Mesenchymal stem cell (in vitro differentiated cells and primary cell): ENCODE results near the gene APOBEC3F.

Source experiments
- DNase-seq: peaks from one replicate; pipeline ENCODE4 v3.0.0-alpha.2; 2013
- H2AFZ ChIP-seq: one replicate; pipeline ENCODE4 v1.6.1; 2013; ENCODE audit warnings: low read depth, mild to moderate bottlenecking, control low read depth, inconsistent platforms, low read length, moderate library complexity
- H2AK5ac ChIP-seq: 2 replicates; pipeline ENCODE4 v1.6.1; 2013; ENCODE audit warnings: low read length, moderate library complexity, mild to moderate bottlenecking, inconsistent platforms; ENCODE audit not compliant: severe bottlenecking
- H2BK120ac ChIP-seq: one replicate; pipeline ENCODE4 v1.6.1; 2013; ENCODE audit warnings: low read depth, mild to moderate bottlenecking, inconsistent platforms, low read length, moderate library complexity
- H2BK12ac ChIP-seq, 2 experiments: one replicate each; pipeline ENCODE4 v1.6.1; 2013; ENCODE audit warnings: inconsistent platforms in 2 of 2, low read length in 2 of 2, mild to moderate bottlenecking in 2 of 2, moderate library complexity in 2 of 2, control low read depth in 1 of 2
- H2BK15ac ChIP-seq: one replicate; pipeline ENCODE4 v1.6.1; 2013; ENCODE audit warnings: mild to moderate bottlenecking, low read depth, inconsistent platforms; ENCODE audit not compliant: poor library complexity, severe bottlenecking
- H2BK5ac ChIP-seq: 2 replicates; pipeline ENCODE4 v1.6.1; 2013; ENCODE audit warnings: low read depth, mild to moderate bottlenecking, low read length, control low read depth, inconsistent platforms; ENCODE audit not compliant: poor library complexity, severe bottlenecking
- H3K14ac ChIP-seq, 2 experiments: one replicate each; pipeline ENCODE4 v1.6.1; 2013; ENCODE audit warnings: inconsistent platforms in 2 of 2, low read length in 2 of 2, control low read depth in 1 of 2, mild to moderate bottlenecking in 1 of 2, moderate library complexity in 1 of 2
- H3K18ac ChIP-seq, 2 experiments: one replicate each; pipeline ENCODE4 v1.6.1; 2013; ENCODE audit warnings: inconsistent platforms in 2 of 2, low read length in 2 of 2, control low read depth in 1 of 2, low read depth in 1 of 2, mild to moderate bottlenecking in 1 of 2
- H3K23ac ChIP-seq, 2 experiments: one replicate each; pipeline ENCODE4 v1.6.1; 2013; ENCODE audit warnings: inconsistent platforms in 2 of 2, low read length in 2 of 2, mild to moderate bottlenecking in 2 of 2, moderate library complexity in 2 of 2, control low read depth in 1 of 2
- H3K27ac ChIP-seq: 2 replicates; pipeline ENCODE4 v1.5.1; 2013; ENCODE audit warnings: mild to moderate bottlenecking, moderate library complexity, low read length, control low read depth, inconsistent platforms; ENCODE audit not compliant: poor library complexity, severe bottlenecking
- H3K27me3 ChIP-seq, 2 experiments: 2 replicates each; pipeline versions ENCODE4 v1.6.1 to v1.7.0; 2013; ENCODE audit warnings: low read length in 2 of 2, mild to moderate bottlenecking in 2 of 2, moderate library complexity in 2 of 2, control low read depth in 1 of 2, inconsistent platforms in 1 of 2; ENCODE audit not compliant: control insufficient read depth in 1 of 2, insufficient read depth in 1 of 2
- H3K36me3 ChIP-seq, 2 experiments: 2 replicates each; pipeline versions ENCODE4 v1.6.1 to v1.7.0; 2013; ENCODE audit warnings: low read length in 2 of 2, control low read depth in 1 of 2, inconsistent platforms in 1 of 2, low read depth in 1 of 2, mild to moderate bottlenecking in 1 of 2; ENCODE audit not compliant: insufficient read depth in 2 of 2, control insufficient read depth in 1 of 2
- H3K4ac ChIP-seq, 2 experiments: one replicate each; pipeline ENCODE4 v1.6.1; 2013; ENCODE audit warnings: inconsistent platforms in 2 of 2, low read length in 2 of 2, mild to moderate bottlenecking in 2 of 2, moderate library complexity in 2 of 2, control low read depth in 1 of 2, low read depth in 1 of 2
- H3K4me1 ChIP-seq: 2 replicates; pipeline ENCODE4 v1.6.1; 2013; ENCODE audit warnings: low read depth, low read length, control low read depth; ENCODE audit not compliant: control insufficient read depth, insufficient read depth
- H3K4me2 ChIP-seq: 2 replicates; pipeline ENCODE4 v1.6.1; 2013; ENCODE audit warnings: low read length, mild to moderate bottlenecking, inconsistent platforms; ENCODE audit not compliant: poor library complexity, severe bottlenecking
- H3K4me3 ChIP-seq, 2 experiments: 2 replicates each; pipeline versions ENCODE4 v1.5.1 to v1.7.0; 2013; ENCODE audit warnings: low read length in 2 of 2, mild to moderate bottlenecking in 2 of 2, control low read depth in 1 of 2, low read depth in 1 of 2; ENCODE audit not compliant: insufficient read depth in 1 of 2
- H3K79me1 ChIP-seq: replicated peaks from 2 replicates; pipeline ENCODE4 v1.6.1; 2013; ENCODE audit warnings: mild to moderate bottlenecking, control low read depth, low read length, inconsistent platforms; ENCODE audit not compliant: poor library complexity, severe bottlenecking
- H3K9ac ChIP-seq: 2 replicates; pipeline ENCODE4 v1.7.0; 2013; ENCODE audit warnings: mild to moderate bottlenecking, low read length, moderate library complexity
- H3K9me3 ChIP-seq: 2 replicates; pipeline ENCODE4 v1.7.0; 2013; ENCODE audit warnings: mild to moderate bottlenecking, low read length; ENCODE audit not compliant: control insufficient read depth
- H4K8ac ChIP-seq: one replicate; pipeline ENCODE4 v1.6.1; 2013; ENCODE audit warnings: inconsistent platforms, mild to moderate bottlenecking, low read length, moderate library complexity
- H4K91ac ChIP-seq: one replicate; pipeline ENCODE4 v1.6.1; 2013; ENCODE audit warnings: mild to moderate bottlenecking, low read length, inconsistent platforms
- WGBS: methylation state at CpG from one replicate; pipeline ENCODE4 v1.1.7; 2013; ENCODE audit warnings: mixed read lengths; 5-methylcytosine and 5-hydroxymethylcytosine counted together

The APOBEC3F gene

GRCh38 chr22:39091126-39092081 is 50.7 kb downstream of the APOBEC3F start:
- Histone ChIP-seq H3K4me1 (no peaks in the 10 kb centered on the region), H3K9me3 (no peaks in the 10 kb centered on the region), H3K4me2 (no peak overlapping the region), H4K91ac (no peak overlapping the region), H2AK5ac (no peak overlapping the region), H3K9ac (no peak overlapping the region), H3K18ac (no peak overlapping the region), H3K4ac (no peak overlapping the region), H3K79me1 (no peaks in the 10 kb centered on the region), H4K8ac (no peak overlapping the region), H2BK5ac (no peak overlapping the region), H3K23ac (no peak overlapping the region), H2AFZ (no peak overlapping the region), H3K27ac (no peak overlapping the region), H3K14ac (no peak overlapping the region), H3K27me3 (peaks cover 19 to 59% of the 10 kb centered on the region in 2 experiments), H2BK12ac (no peak overlapping the region), H2BK120ac (no peak overlapping the region), H3K36me3 (no peaks in the 10 kb centered on the region), H3K4me3 (no peak overlapping the region), H2BK15ac (no peak overlapping the region)
- 85% methylated on average over 23 of the region's 23 CpGs for WGBS
- no peak for DNase-seq

- Histone ChIP-seq H3K27me3 (peaks cover 19 to 59% of the 10 kb centered on the region in 2 experiments), H2BK120ac (no peak overlapping the region), H3K14ac (no peak overlapping the region), H3K18ac (no peak overlapping the region), H3K4me1 (peaks cover 5% of the 10 kb centered on the region), H2BK15ac (no peak overlapping the region), H3K27ac (no peak overlapping the region), H4K8ac (no peak overlapping the region), H2BK12ac (no peak overlapping the region), H2AK5ac (no peak overlapping the region), H3K4me3 (no peak overlapping the region), H4K91ac (no peak overlapping the region), H3K4me2 (no peak overlapping the region), H2BK5ac (no peak overlapping the region), H3K23ac (no peak overlapping the region), H3K4ac (no peak overlapping the region), H3K9me3 (no peaks in the 10 kb centered on the region), H3K79me1 (no peaks in the 10 kb centered on the region), H3K9ac (no peak overlapping the region), H2AFZ (no peak overlapping the region), H3K36me3 (no peaks in the 10 kb centered on the region)
- DNase-seq: no peak
- WGBS: 83% methylated on average over 8 of the region's 8 CpGs
Measured at GRCh38 chr22:39092111-39092862, 51.6 kb downstream of the APOBEC3F start.

- Histone ChIP-seq H3K4me2 (no peak overlapping the region), H2BK12ac (no peak overlapping the region), H3K18ac (no peak overlapping the region), H3K14ac (no peak overlapping the region), H2BK120ac (no peak overlapping the region), H2AFZ (no peak overlapping the region), H4K8ac (no peak overlapping the region), H3K23ac (no peak overlapping the region), H3K4me3 (no peak overlapping the region), H4K91ac (no peak overlapping the region), H2AK5ac (no peak overlapping the region), H3K36me3 (no peaks in the 10 kb centered on the region), H3K27ac (no peak overlapping the region), H3K4ac (no peak overlapping the region), H3K9me3 (no peaks in the 10 kb centered on the region), H2BK5ac (no peak overlapping the region), H3K79me1 (no peaks in the 10 kb centered on the region), H3K4me1 (peaks cover 7% of the 10 kb centered on the region), H2BK15ac (no peak overlapping the region), H3K9ac (no peak overlapping the region), H3K27me3 (peaks cover 13 to 45% of the 10 kb centered on the region in 2 experiments)
- no peak for DNase-seq
- 91% methylated on average over 14 of the region's 14 CpGs for WGBS
Measured at GRCh38 chr22:39094717-39095389, 54.2 kb downstream of the APOBEC3F start.

GRCh38 chr22:39095971-39096370 is 55.3 kb downstream of the APOBEC3F start:
- Histone ChIP-seq H3K27ac (no peak overlapping the region), H2BK5ac (no peak overlapping the region)

More at GRCh38 chr22:39095971-39096370, 55.3 kb downstream of the APOBEC3F start:
- Histone ChIP-seq H3K79me1 (no peaks in the 10 kb centered on the region), H3K4me3 (no peak overlapping the region), H3K4me2 (no peak overlapping the region), H2BK120ac (no peak overlapping the region), H3K4me1 (peaks cover 7% of the 10 kb centered on the region), H3K27me3 (peaks cover 8 to 40% of the 10 kb centered on the region in 2 experiments), H2BK12ac (no peak overlapping the region), H3K23ac (no peak overlapping the region), H3K9me3 (no peaks in the 10 kb centered on the region), H3K9ac (no peak overlapping the region), H3K14ac (no peak overlapping the region), H2AFZ (no peak overlapping the region), H4K91ac (no peak overlapping the region), H2AK5ac (no peak overlapping the region), H3K18ac (no peak overlapping the region), H2BK15ac (no peak overlapping the region), H4K8ac (no peak overlapping the region), H3K36me3 (no peaks in the 10 kb centered on the region), H3K4ac (no peak overlapping the region)
- no peak for DNase-seq
- 86% methylated on average over 3 of the region's 3 CpGs for WGBS
